ENCODE data around the gene ORMDL2.

The ORMDL2 gene

GRCh38 chr12:55817345-55818139, at the start of gene ORMDL2, which contains the start of gene SARNP:
TSS of gene ORMDL2 (plus strand) at chr12:55818041. CDS start at chr12:55819000, 959 bp downstream.
TSS of gene SARNP (minus strand) at chr12:55817724. CDS start at chr12:55817701, 23 bp downstream.
- peak; percentile 100 for DNase-seq (ENCODE audit: low read depth)

- no peak for DNase-seq (ENCODE audit: low read depth)
Observed at GRCh38 chr12:55771736-55772135, 46.1 kb upstream of the ORMDL2 start.

- no peak for DNase-seq (ENCODE audit: low read depth)
Observed at GRCh38 chr12:55777856-55778255, 40.0 kb upstream of the ORMDL2 start.

GRCh38 chr12:55780685-55781084, 37.2 kb upstream of the ORMDL2 start:
- DNase-seq (ENCODE audit: low read depth): no peak

- no peak for DNase-seq (ENCODE audit: low read depth)
Observed at GRCh38 chr12:55788546-55788945, 29.3 kb upstream of the ORMDL2 start.

GRCh38 chr12:55789171-55789570, 28.7 kb upstream of the ORMDL2 start:
- no peak for DNase-seq (ENCODE audit: low read depth)

GRCh38 chr12:55789893-55790292, 27.9 kb upstream of the ORMDL2 start:
- DNase-seq (ENCODE audit: low read depth): no peak

GRCh38 chr12:55795950-55796349, 21.9 kb upstream of the ORMDL2 start:
- no peak for DNase-seq (ENCODE audit: low read depth)

GRCh38 chr12:55797068-55797467, 20.8 kb upstream of the ORMDL2 start:
- DNase-seq (ENCODE audit: low read depth): peak; percentile 63

GRCh38 chr12:55797550-55797949, 20.3 kb upstream of the ORMDL2 start:
- DNase-seq (ENCODE audit: low read depth): no peak

- DNase-seq (ENCODE audit: low read depth): no peak
Observed at GRCh38 chr12:55806982-55807381, 10.9 kb upstream of the ORMDL2 start.

GRCh38 chr12:55809274-55809673, 8.6 kb upstream of the ORMDL2 start:
- DNase-seq (ENCODE audit: low read depth): no peak

GRCh38 chr12:55812088-55812487, 5.8 kb upstream of the ORMDL2 start:
- no peak for DNase-seq (ENCODE audit: low read depth)

- no peak for DNase-seq (ENCODE audit: low read depth)
Observed at GRCh38 chr12:55814257-55814656, 3.6 kb upstream of the ORMDL2 start.

GRCh38 chr12:55815473-55815872, 2.4 kb upstream of the ORMDL2 start:
- DNase-seq (ENCODE audit: low read depth): no peak

- DNase-seq (ENCODE audit: low read depth): peak; percentile 45
Observed at GRCh38 chr12:55816881-55817344, 928 bp upstream of the ORMDL2 start.

- no peak for DNase-seq (ENCODE audit: low read depth)
Observed at GRCh38 chr12:55818140-55818728, 393 bp downstream of the ORMDL2 start.

GRCh38 chr12:55818886-55819285, 1.0 kb downstream of the ORMDL2 start:
- peak; percentile 29 for DNase-seq (ENCODE audit: low read depth)

GRCh38 chr12:55820679-55821078, 2.8 kb downstream of the ORMDL2 start:
- peak; percentile 63 for DNase-seq (ENCODE audit: low read depth)

GRCh38 chr12:55822228-55822627, 4.4 kb downstream of the ORMDL2 start:
- peak; percentile 32 for DNase-seq (ENCODE audit: low read depth)

GRCh38 chr12:55823419-55823818, 5.6 kb downstream of the ORMDL2 start:
- no peak for DNase-seq (ENCODE audit: low read depth)

- no peak for DNase-seq (ENCODE audit: low read depth)
Observed at GRCh38 chr12:55824726-55825125, 6.9 kb downstream of the ORMDL2 start.

- DNase-seq (ENCODE audit: low read depth): no peak
Observed at GRCh38 chr12:55827806-55828205, 10.0 kb downstream of the ORMDL2 start.
